Transverse colon (tissue), 4 donors: ENCODE measurements around the gene EHD2. TPM values are rescaled to one million over a fixed set of nuclear protein-coding genes. Genes with fewer than 3 reads are reported as not detected.
A peak's percentile ranks its signal among the peaks of the same experiment; 100 is the strongest.

Experiments used
- DNase-seq: peaks from one replicate; pipeline ENCODE4 v3.0.0-alpha.2; 2019
- H3K27ac ChIP-seq, 4 donors: fragments of 200-600 bp; sonication (generic); 2 replicates each; pipeline ENCODE4 v1.5.1; 2016 to 2018; ENCODE audit warnings: inconsistent platforms in 4 of 4
- H3K27me3 ChIP-seq: fragments of 200-600 bp; sonication (generic); 2 replicates; pipeline ENCODE4 v1.5.1; 2017; ENCODE audit warnings: inconsistent platforms
- H3K36me3 ChIP-seq, 4 donors: fragments of 200-600 bp; sonication (generic); 2 replicates each; pipeline ENCODE4 v1.5.1; 2017 to 2019; ENCODE audit warnings: inconsistent platforms in 4 of 4
- H3K4me1 ChIP-seq, 4 donors: fragments of 200-600 bp; sonication (generic); 2 replicates each; pipeline ENCODE4 v1.5.1; 2017 to 2020; ENCODE audit warnings: inconsistent platforms in 4 of 4
- H3K4me3 ChIP-seq, 4 donors: fragments of 200-600 bp; sonication (generic); 1 replicate in 1 of 4; 2 replicates in 3 of 4; pipeline versions ENCODE4 v1.5.1 to v1.6.1; 2017 to 2019; ENCODE audit warnings: inconsistent platforms in 4 of 4
- H3K9me3 ChIP-seq, 2 donors: fragments of 200-600 bp; sonication (generic); 2 replicates each; pipeline ENCODE4 v1.5.1; 2017 to 2019; ENCODE audit warnings: inconsistent platforms in 2 of 2
- CTCF ChIP-seq, 5 experiments: fragments of 200-600 bp in 3 of 5; fragments of 450-650 bp in 2 of 5; sonication (generic) in 3 of 5; IDR thresholded peaks; 1 replicate in 2 of 5; 2 replicates in 3 of 5; pipeline ENCODE4 v1.5.1; 2016 to 2017; ENCODE audit warnings: antibody characterized with exemption in 5 of 5, inconsistent platforms in 3 of 5, mild to moderate bottlenecking in 2 of 5, moderate library complexity in 1 of 5
- EP300 ChIP-seq: sonication (generic); formaldehyde crosslinking; IDR thresholded peaks from one replicate; pipeline ENCODE4 v1.6.1; 2017; ENCODE audit warnings: antibody characterized with exemption, low read depth
- POLR2A ChIP-seq: fragments of 450-650 bp; IDR thresholded peaks from one replicate; pipeline ENCODE4 v1.6.1; 2016; ENCODE audit warnings: antibody characterized with exemption, mild to moderate bottlenecking, moderate library complexity
- POLR2AphosphoS5 ChIP-seq, 3 donors: sonication (generic); formaldehyde crosslinking; IDR thresholded peaks; one replicate each; pipeline ENCODE4 v1.6.1; 2016; ENCODE audit warnings: antibody characterized with exemption in 3 of 3
- WGBS, 2 donors: methylation state at CpG; one replicate each; pipeline ENCODE4 v1.1.5; 2018; ENCODE audit warnings: low coverage in 1 of 2; 5-methylcytosine and 5-hydroxymethylcytosine counted together
- in situ Hi-C, 4 donors: fragments of 200-750 bp; cut with MboI; loops; one replicate each; pipeline versions ENCODE4 v1.15.0 to v1.15.1; 2017; ENCODE audit warnings: low sequenced_read_pairs in 3 of 4, low pct_ligation_motif_present in 1 of 4, low pct_unique_long_range_greater_than_20kb in 1 of 4
- intact Hi-C: fragments of 100-400 bp; cut with DNase I; formaldehyde crosslinking; loops from one replicate; pipeline ENCODE4 v1.15.1; 2023; ENCODE audit warnings: low total_unique reads
- small RNA-seq, 4 donors: library from RNA; depleted of rRNA; stranded (forward); fragments of <200 nt; gene quantifications; one replicate each; pipeline ENCODE3, GENCODE V24; 2016
- total RNA-seq, 4 donors: library from RNA; depleted of rRNA; stranded (reverse); fragments of >200 nt; gene quantifications; one replicate each; pipeline ENCODE4 v1.1.0, GENCODE V29; 2016

EHD2 gene
- total RNA-seq, 4 donors from 2014 or later, result 15.2 to 93.1 (median 25.3) TPM

- H3K27me3 ChIP-seq, result no peaks in the 10 kb centered on the region
- 14% methylated on average over 10 of the region's 10 CpGs; no CpG with 5 or more reads in 1 of the 2 donors for WGBS, 2 donors
- in situ Hi-C loops, result no loop called here
These were observed 77.2 kb downstream of the EHD2 start for GRCh38 chr19:47790398-47790814.

GRCh38 chr19:47792616-47793015 lies 79.4 kb downstream of the EHD2 start:
- in situ Hi-C loops, result no loop called here
- H3K27ac ChIP-seq, result no peak overlapping the region
- no peaks in the 10 kb centered on the region for H3K27me3 ChIP-seq
- peaks cover 0 to 2% (median 0%) of the 10 kb centered on the region in 4 donors for H3K4me1 ChIP-seq
- intact Hi-C loops, result no loop called here
- no peak overlapping the region for H3K4me3 ChIP-seq
- TF ChIP-seq POLR2AphosphoS5 (IDR thresholded peaks at IDR 0.05) (no peak), EP300 (no peak), POLR2A (no peak), CTCF (IDR thresholded peaks at IDR 0.05) (no peak)
- H3K9me3 ChIP-seq, result peaks cover 0 to 4% of the 10 kb centered on the region in 2 donors
- DNase-seq, result no peak
- H3K36me3 ChIP-seq, result no peaks in the 10 kb centered on the region
- WGBS, 2 donors, result 92 to 100% methylated on average over 1 of the region's 1 CpG

More at GRCh38 chr19:47790398-47790814, 77.2 kb downstream of the EHD2 start:
- Histone ChIP-seq H3K4me1 (peaks cover 0 to 2% (median 0%) of the 10 kb centered on the region in 4 donors), H3K27ac (no peak overlapping the region), H3K4me3 (no peak overlapping the region), H3K36me3 (peaks cover 0 to 6% (median 3%) of the 10 kb centered on the region in 4 donors), H3K9me3 (peaks cover 0 to 4% of the 10 kb centered on the region in 2 donors)
- intact Hi-C loops, result no loop called here
- TF ChIP-seq CTCF (IDR thresholded peaks at IDR 0.05) (peak; percentile 69 to 90 (median 85)), POLR2A (no peak), POLR2AphosphoS5 (IDR thresholded peaks at IDR 0.05) (no peak)
- DNase-seq, result peak; percentile 85

Small RNA genes within 50 kb of the gene (small RNA-seq; reads per million reads assigned to genes)
- 0 reads per million in 4 donors for gene SNORD23

Other genes with a start within 250 kb of the EHD2 start
- gene SLC8A2, start 241.5 kb upstream of the EHD2 start, total RNA-seq, result 10 to 100 TPM in 2 of 4 donors, 1 to 10 TPM in 1, under 1 TPM in 1; 0.82 to 36.4 (median 9.6) TPM
- 1 to 10 TPM in 3 of 4 donors, not detected in 1; 2.2 to 5.7 (median 3.3) TPM for gene KPTN, start 229.2 kb upstream of the EHD2 start, total RNA-seq
- gene NAPA, start 198.4 kb upstream of the EHD2 start, total RNA-seq, result 100 to 1,000 TPM in 3 of 4 donors, 10 to 100 TPM in 1; 94.8 to 138 (median 114) TPM
- gene ZNF541, start 140.3 kb upstream of the EHD2 start, total RNA-seq, result under 1 TPM in 1 of 4 donors, not detected in 3; 0.16 TPM
- 10 to 100 TPM; 11.6 to 30.3 (median 13.2) TPM for gene BICRA, start 104.3 kb upstream of the EHD2 start, total RNA-seq
- gene NOP53, start 32.1 kb downstream of the EHD2 start, total RNA-seq, result 100 to 1,000 TPM; 239 to 490 (median 364) TPM
- 100 to 1,000 TPM; 474 to 751 (median 653) TPM for gene SELENOW, start 65.3 kb downstream of the EHD2 start, total RNA-seq
- not detected for gene TPRX1, start 91.1 kb downstream of the EHD2 start, total RNA-seq
- not detected for gene CRX, start 108.5 kb downstream of the EHD2 start, total RNA-seq
- gene TPRX2, start 145.8 kb downstream of the EHD2 start, total RNA-seq, result not detected
- gene SULT2A1, start 172.9 kb downstream of the EHD2 start, total RNA-seq, result under 1 TPM in 2 of 4 donors, not detected in 2; 0.32 to 0.96 TPM